ENCODE data around the gene TMEM269. TPM values are rescaled to one million over a fixed set of nuclear protein-coding genes. Genes with fewer than 3 reads are reported as not detected.

TMEM269 gene
- total and polyA plus RNA-seq, 7 donors, result 0.04 TPM; not detected in 6

GRCh38 chr1:42849944-42850343, 65.2 kb downstream of the TMEM269 start:
- intact Hi-C loops (cut with DNase I), result loop anchor here (5.0 kb wide), 1 partner anchor 72 kb away; no protein-coding TSS in a partner anchor
- no peak for TF ChIP-seq POLR2AphosphoS5 (IDR thresholded peaks at IDR 0.05)
- TF ChIP-seq, protein P1, sequence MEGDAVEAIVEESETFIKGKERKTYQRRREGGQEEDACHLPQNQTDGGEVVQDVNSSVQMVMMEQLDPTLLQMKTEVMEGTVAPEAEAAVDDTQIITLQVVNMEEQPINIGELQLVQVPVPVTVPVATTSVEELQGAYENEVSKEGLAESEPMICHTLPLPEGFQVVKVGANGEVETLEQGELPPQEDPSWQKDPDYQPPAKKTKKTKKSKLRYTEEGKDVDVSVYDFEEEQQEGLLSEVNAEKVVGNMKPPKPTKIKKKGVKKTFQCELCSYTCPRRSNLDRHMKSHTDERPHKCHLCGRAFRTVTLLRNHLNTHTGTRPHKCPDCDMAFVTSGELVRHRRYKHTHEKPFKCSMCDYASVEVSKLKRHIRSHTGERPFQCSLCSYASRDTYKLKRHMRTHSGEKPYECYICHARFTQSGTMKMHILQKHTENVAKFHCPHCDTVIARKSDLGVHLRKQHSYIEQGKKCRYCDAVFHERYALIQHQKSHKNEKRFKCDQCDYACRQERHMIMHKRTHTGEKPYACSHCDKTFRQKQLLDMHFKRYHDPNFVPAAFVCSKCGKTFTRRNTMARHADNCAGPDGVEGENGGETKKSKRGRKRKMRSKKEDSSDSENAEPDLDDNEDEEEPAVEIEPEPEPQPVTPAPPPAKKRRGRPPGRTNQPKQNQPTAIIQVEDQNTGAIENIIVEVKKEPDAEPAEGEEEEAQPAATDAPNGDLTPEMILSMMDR (IDR thresholded peaks at IDR 0.05), result no peak
- no peak for TF ChIP-seq POLR2A (IDR thresholded peaks at IDR 0.05)
- TF ChIP-seq EP300 (IDR thresholded peaks at IDR 0.05), result no peak
- 96 to 97% methylated on average over 5 of the region's 5 CpGs for WGBS, 2 donors

More at GRCh38 chr1:42849944-42850343, 65.2 kb downstream of the TMEM269 start:
- Histone ChIP-seq H3K4me1 (peaks cover 0 to 23% (median 9%) of the 10 kb centered on the region in 4 donors), H3K9me3 (no peaks in the 10 kb centered on the region), H3K27me3 (no peaks in the 10 kb centered on the region), H3K27ac (no peak overlapping the region), H3K4me3 (no peak overlapping the region), H3K36me3 (peaks cover 12 to 30% (median 13%) of the 10 kb centered on the region in 4 donors)
- DNase-seq, result no peak

Other genes starting within 250 kb of the TMEM269 start
- gene PPIH, start 126.6 kb upstream of the TMEM269 start, total RNA-seq, result 10 to 100 TPM; 19.7 to 32.9 (median 27.5) TPM
- gene PPIH, start 126.6 kb upstream of the TMEM269 start, polyA plus RNA-seq, result 10 to 100 TPM; 39.6 to 71.1 (median 45.5) TPM
- 100 to 1,000 TPM; 685 to 773 (median 728) TPM for gene YBX1, start 102.6 kb upstream of the TMEM269 start, total RNA-seq
- gene YBX1, start 102.6 kb upstream of the TMEM269 start, polyA plus RNA-seq, result 100 to 1,000 TPM; 695 to 897 (median 801) TPM
- not detected for gene CLDN19, start 44.8 kb upstream of the TMEM269 start, total RNA-seq
- gene CLDN19, start 44.8 kb upstream of the TMEM269 start, polyA plus RNA-seq, result under 1 TPM in 1 of 3 donors, not detected in 2; 0.03 TPM
- 10 to 100 TPM; 15.3 to 23.3 (median 19.1) TPM for gene P3H1, start 18.0 kb upstream of the TMEM269 start, total RNA-seq
- 10 to 100 TPM in 1 of 3 donors, 1 to 10 TPM in 2; 1.8 to 18.4 (median 6.2) TPM for gene P3H1, start 18.0 kb upstream of the TMEM269 start, polyA plus RNA-seq
- 1 to 10 TPM; 2.2 to 6.9 (median 4.2) TPM for gene C1orf50, start 17.7 kb upstream of the TMEM269 start, total RNA-seq
- 1 to 10 TPM; 2.3 to 5.2 (median 2.4) TPM for gene C1orf50, start 17.7 kb upstream of the TMEM269 start, polyA plus RNA-seq
- 10 to 100 TPM in 2 of 4 donors, 1 to 10 TPM in 2; 7.9 to 18.6 (median 11.9) TPM for gene ERMAP, start 32.1 kb downstream of the TMEM269 start, total RNA-seq
- 10 to 100 TPM in 1 of 3 donors, 1 to 10 TPM in 2; 3.5 to 12.0 (median 6.3) TPM for gene ERMAP, start 32.1 kb downstream of the TMEM269 start, polyA plus RNA-seq
- 10 to 100 TPM; 34.6 to 48.1 (median 40.6) TPM for gene SVBP, start 32.4 kb downstream of the TMEM269 start, total RNA-seq
- gene SVBP, start 32.4 kb downstream of the TMEM269 start, polyA plus RNA-seq, result 10 to 100 TPM; 22.5 to 53.5 (median 36.1) TPM
- 10 to 100 TPM in 3 of 4 donors, 1 to 10 TPM in 1; 8.3 to 20.7 (median 15.2) TPM for gene ZNF691, start 61.6 kb downstream of the TMEM269 start, total RNA-seq
- gene ZNF691, start 61.6 kb downstream of the TMEM269 start, polyA plus RNA-seq, result 1 to 10 TPM; 2.4 to 6.9 (median 3.2) TPM
- 10 to 100 TPM in 3 of 4 donors, 1 to 10 TPM in 1; 7.7 to 33.5 (median 15.3) TPM for gene SLC2A1, start 173.9 kb downstream of the TMEM269 start, total RNA-seq
- gene SLC2A1, start 173.9 kb downstream of the TMEM269 start, polyA plus RNA-seq, result 10 to 100 TPM in 1 of 3 donors, 1 to 10 TPM in 2; 4.2 to 44.9 (median 8.8) TPM